Measurements from ENCODE around the gene ZBTB26.
"Not testable (repeated sequence)": the region's sequence is repeated elsewhere in the genome, so short reads cannot be mapped to it uniquely, and the experiment has no call there.

The ZBTB26 gene

GRCh38 chr9:122883125-122883524 lies 48.2 kb downstream of the ZBTB26 start:
- H3K9me3 ChIP-seq (ENCODE audit: control insufficient read depth, low read length): no peaks in the 10 kb centered on the region
- no peak overlapping the region for H3K27ac ChIP-seq (ENCODE audit: low read depth, low read length, severe bottlenecking)
- peaks cover 92% of the 10 kb centered on the region for H3K36me3 ChIP-seq (ENCODE audit: control insufficient read depth, insufficient read depth, low read length)
- H3K4me1 ChIP-seq (ENCODE audit: control insufficient read depth, insufficient read depth, low read length, poor library complexity, severe bottlenecking): no peaks in the 10 kb centered on the region
- 90% methylated on average over 1 of the region's 2 CpGs; no CpG with 5 or more reads in 1 of the 2 experiments for WGBS, 2 experiments (ENCODE audit: insufficient coverage in 2 of 2)
- H3K4me3 ChIP-seq (ENCODE audit: extremely low read depth, insufficient read depth, low read length, poor library complexity, severe bottlenecking): no peak overlapping the region

- Histone ChIP-seq H3K4me1 (ENCODE audit: control insufficient read depth, insufficient read depth, low read length, poor library complexity, severe bottlenecking) (no peaks in the 10 kb centered on the region), H3K27ac (ENCODE audit: low read depth, low read length, severe bottlenecking) (no peak overlapping the region), H3K36me3 (ENCODE audit: control insufficient read depth, insufficient read depth, low read length) (peaks cover 95% of the 10 kb centered on the region), H3K9me3 (ENCODE audit: control insufficient read depth, low read length) (no peaks in the 10 kb centered on the region), H3K4me3 (ENCODE audit: extremely low read depth, insufficient read depth, low read length, poor library complexity, severe bottlenecking) (no peak overlapping the region)
- 100% methylated on average over 1 of the region's 2 CpGs; no CpG with 5 or more reads in 1 of the 2 experiments for WGBS, 2 experiments (ENCODE audit: insufficient coverage in 2 of 2)
Measured at GRCh38 chr9:122879443-122879842, 51.9 kb downstream of the ZBTB26 start.

- H3K36me3 ChIP-seq (ENCODE audit: control insufficient read depth, insufficient read depth, low read length): peaks cover 95% of the 10 kb centered on the region
Measured at GRCh38 chr9:122875523-122875922, 55.8 kb downstream of the ZBTB26 start.

DNA sequence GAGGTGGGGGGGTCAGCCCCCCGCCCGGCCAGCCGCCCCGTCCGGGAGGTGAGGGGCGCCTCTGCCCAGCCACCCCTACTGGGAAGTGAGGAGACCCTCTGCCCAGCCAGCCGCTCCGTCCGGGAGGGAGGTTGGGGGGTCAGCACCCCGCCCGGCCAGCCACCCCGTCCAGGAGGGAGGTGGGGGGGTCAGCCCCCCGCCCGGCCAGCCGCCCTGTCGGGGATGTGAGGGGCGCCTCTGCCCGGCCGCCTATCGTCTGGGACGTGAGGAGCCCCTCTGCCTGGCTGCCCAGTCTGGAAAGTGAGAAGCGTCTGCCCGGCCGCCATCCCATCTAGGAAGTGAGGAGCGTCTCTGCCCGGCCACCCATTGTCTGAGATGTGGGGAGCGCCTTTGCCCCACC lies 64.0 kb downstream of the ZBTB26 start:
- no CpG with 5 or more reads among the region's 27 CpGs for WGBS, 2 experiments (ENCODE audit: insufficient coverage in 2 of 2)
- not testable (repeated sequence) for H3K27ac ChIP-seq (ENCODE audit: low read depth, low read length, severe bottlenecking); H3K9me3 ChIP-seq (ENCODE audit: control insufficient read depth, low read length); H3K4me3 ChIP-seq (ENCODE audit: extremely low read depth, insufficient read depth, low read length, poor library complexity, severe bottlenecking); H3K4me1 ChIP-seq (ENCODE audit: control insufficient read depth, insufficient read depth, low read length, poor library complexity, severe bottlenecking)
- peaks cover 67% of the 10 kb centered on the region for H3K36me3 ChIP-seq (ENCODE audit: control insufficient read depth, insufficient read depth, low read length)

More at GRCh38 chr9:122875523-122875922, 55.8 kb downstream of the ZBTB26 start:
- no peaks in the 10 kb centered on the region for H3K4me1 ChIP-seq (ENCODE audit: control insufficient read depth, insufficient read depth, low read length, poor library complexity, severe bottlenecking)
- no peaks in the 10 kb centered on the region for H3K9me3 ChIP-seq (ENCODE audit: control insufficient read depth, low read length)
- no peak overlapping the region for H3K4me3 ChIP-seq (ENCODE audit: extremely low read depth, insufficient read depth, low read length, poor library complexity, severe bottlenecking)
- WGBS, 2 experiments (ENCODE audit: insufficient coverage in 2 of 2): 90 to 100% methylated on average over 1 of the region's 1 CpG
- H3K27ac ChIP-seq (ENCODE audit: low read depth, low read length, severe bottlenecking): no peak overlapping the region

GRCh38 chr9:122866079-122866478 lies 65.2 kb downstream of the ZBTB26 start:
- Histone ChIP-seq H3K9me3 (ENCODE audit: control insufficient read depth, low read length) (no peaks in the 10 kb centered on the region), H3K4me1 (ENCODE audit: control insufficient read depth, insufficient read depth, low read length, poor library complexity, severe bottlenecking) (no peaks in the 10 kb centered on the region), H3K4me3 (ENCODE audit: extremely low read depth, insufficient read depth, low read length, poor library complexity, severe bottlenecking) (no peak overlapping the region), H3K36me3 (ENCODE audit: control insufficient read depth, insufficient read depth, low read length) (peaks cover 59% of the 10 kb centered on the region), H3K27ac (ENCODE audit: low read depth, low read length, severe bottlenecking) (no peak overlapping the region)
- no CpG with 5 or more reads among the region's 5 CpGs for whole genome bisulfite sequencing, 2 experiments (ENCODE audit: insufficient coverage in 2 of 2)

Measured in mesodermal cell (in vitro differentiated cells).